Endodermal cell (in vitro differentiated cells): ENCODE results near the gene AJUBA. TPM values are rescaled to one million over a fixed set of nuclear protein-coding genes. Genes with fewer than 3 reads are reported as not detected.
"Not testable (repeated sequence)": the region's sequence is repeated elsewhere in the genome, so short reads cannot be mapped to it uniquely, and the experiment has no call there.

Experiments
- DNase-seq: peaks from one replicate; pipeline ENCODE4 v3.0.0-alpha.2; 2017
- H3K27ac ChIP-seq: 2 replicates; pipeline ENCODE4 v1.5.1; 2013; ENCODE audit warnings: mild to moderate bottlenecking, low read depth, low read length, moderate library complexity
- H3K27me3 ChIP-seq: 2 replicates; pipeline ENCODE4 v1.6.1; 2013; ENCODE audit warnings: mild to moderate bottlenecking, low read length, moderate library complexity; ENCODE audit not compliant: insufficient read depth, control insufficient read depth, poor library complexity, severe bottlenecking
- H3K36me3 ChIP-seq: 2 replicates; pipeline ENCODE4 v1.7.0; 2013; ENCODE audit warnings: mild to moderate bottlenecking, low read length, moderate library complexity; ENCODE audit not compliant: control insufficient read depth, insufficient read depth
- H3K4me1 ChIP-seq: one replicate; pipeline ENCODE4 v1.7.0; 2013; ENCODE audit warnings: low read length; ENCODE audit not compliant: control insufficient read depth, insufficient read depth
- H3K4me3 ChIP-seq: 2 replicates; pipeline ENCODE4 v1.5.1; 2013; ENCODE audit warnings: mild to moderate bottlenecking, low read length, moderate library complexity
- H3K9ac ChIP-seq: 2 replicates; pipeline ENCODE4 v1.6.1; 2013; ENCODE audit warnings: mild to moderate bottlenecking, low read length, moderate library complexity; ENCODE audit not compliant: poor library complexity, severe bottlenecking; ENCODE audit errors: extremely low read depth
- H3K9me3 ChIP-seq: 2 replicates; pipeline ENCODE4 v1.6.1; 2013; ENCODE audit warnings: mild to moderate bottlenecking, low read length, moderate library complexity; ENCODE audit not compliant: control insufficient read depth
- H3K27ac Mint-ChIP-seq: 2 replicates; pipeline ENCODE4 v1.8.0; 2020; ENCODE audit warnings: mixed read lengths
- H3K27me3 Mint-ChIP-seq: 2 replicates; pipeline ENCODE4 v1.8.0; 2021; ENCODE audit warnings: mild to moderate bottlenecking, mixed read lengths; ENCODE audit not compliant: insufficient read depth
- H3K36me3 Mint-ChIP-seq: 2 replicates; pipeline ENCODE4 v1.8.0; 2020; ENCODE audit warnings: low read depth, mixed read lengths
- H3K4me1 Mint-ChIP-seq: 2 replicates; pipeline ENCODE4 v1.8.0; 2020; ENCODE audit warnings: mixed read lengths
- H3K4me3 Mint-ChIP-seq: 2 replicates; pipeline ENCODE4 v1.8.0; 2020; ENCODE audit warnings: mild to moderate bottlenecking, moderate library complexity, mixed read lengths
- H3K9me3 Mint-ChIP-seq: 2 replicates; pipeline ENCODE4 v1.8.0; 2020; ENCODE audit warnings: mild to moderate bottlenecking, mixed read lengths
- WGBS, 2 experiments: methylation state at CpG; one replicate each; pipeline versions ENCODE4 v1.1.5 to v1.1.7; 2013; ENCODE audit warnings: missing lambda C conversion rate in 2 of 2, mixed read lengths in 1 of 2; ENCODE audit not compliant: insufficient coverage in 1 of 2, insufficient read length in 1 of 2; 5-methylcytosine and 5-hydroxymethylcytosine counted together
- total RNA-seq, 2 donors: library from RNA; stranded (reverse); fragmentation: NEBNext Ultra II Directional in 1 of 2; extraction: Animal tissue kit (Norgen Biotek cat#: 25700) in 1 of 2; gene quantifications; 2 replicates in 1 of 2; 3 replicates in 1 of 2; pipeline ENCODE4 v1.2.1, GENCODE V29; 2021
- TF ChIP-seq, protein P1 (sequence below): fragments of 200-600 bp; sonication (generic); conservative IDR thresholded peaks from 2 replicates; pipeline ENCODE4 v1.5.0; 2021; ENCODE audit warnings: antibody characterized with exemption, mild to moderate bottlenecking

Gene AJUBA
- total RNA-seq, 2 donors from 2014 or later: 34.2 to 51.4 TPM

DNA sequence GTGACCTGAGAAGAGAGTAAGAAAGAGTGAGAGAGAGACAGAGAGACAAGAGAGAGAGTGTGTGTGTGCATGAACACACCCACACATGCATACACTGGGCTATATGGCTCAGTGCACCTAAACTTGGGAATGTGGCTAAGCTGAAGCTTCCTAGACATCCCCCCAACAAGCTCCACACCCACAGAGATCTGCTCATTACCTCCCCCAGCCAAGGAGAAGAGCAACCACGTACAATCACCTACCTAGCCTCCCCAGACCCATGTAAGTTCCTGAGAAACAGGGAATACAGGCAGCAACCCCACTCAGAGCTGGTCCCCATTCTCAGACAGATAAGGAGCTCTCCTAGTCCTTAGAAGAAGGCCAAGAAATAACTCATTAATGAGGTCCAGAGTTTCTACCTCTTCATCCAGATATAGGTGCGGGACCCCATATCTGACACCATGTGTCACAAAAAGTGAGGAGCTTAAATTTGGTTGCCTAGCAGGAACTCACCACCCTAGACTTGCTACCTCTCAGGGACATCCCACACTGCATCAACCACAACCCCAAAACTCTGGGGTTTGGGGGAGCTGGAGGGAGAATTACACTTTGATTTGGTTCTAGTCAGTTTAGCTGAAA, 9.9 kb downstream of the AJUBA start:
- H3K36me3 ChIP-seq: peaks cover 57% of the 10 kb centered on the region
- H3K9ac ChIP-seq: no peak overlapping the region
- no peak overlapping the region for H3K27ac ChIP-seq
- Mint-ChIP-seq H3K9me3 (no peaks in the 10 kb centered on the region), H3K4me1 (peaks cover 18% of the 10 kb centered on the region), H3K4me3 (no peak overlapping the region), H3K36me3 (peaks cover 59% of the 10 kb centered on the region), H3K27ac (no peak overlapping the region), H3K27me3 (no peaks in the 10 kb centered on the region)
- H3K4me3 ChIP-seq: no peak overlapping the region
- DNase-seq: no peak
- H3K9me3 ChIP-seq: no peaks in the 10 kb centered on the region
- H3K4me1 ChIP-seq: peaks cover 12% of the 10 kb centered on the region
- 91% methylated on average over 2 of the region's 2 CpGs; no CpG with 5 or more reads in 1 of the 2 experiments for WGBS, 2 experiments
- no peaks in the 10 kb centered on the region for H3K27me3 ChIP-seq
- TF ChIP-seq, protein P1, sequence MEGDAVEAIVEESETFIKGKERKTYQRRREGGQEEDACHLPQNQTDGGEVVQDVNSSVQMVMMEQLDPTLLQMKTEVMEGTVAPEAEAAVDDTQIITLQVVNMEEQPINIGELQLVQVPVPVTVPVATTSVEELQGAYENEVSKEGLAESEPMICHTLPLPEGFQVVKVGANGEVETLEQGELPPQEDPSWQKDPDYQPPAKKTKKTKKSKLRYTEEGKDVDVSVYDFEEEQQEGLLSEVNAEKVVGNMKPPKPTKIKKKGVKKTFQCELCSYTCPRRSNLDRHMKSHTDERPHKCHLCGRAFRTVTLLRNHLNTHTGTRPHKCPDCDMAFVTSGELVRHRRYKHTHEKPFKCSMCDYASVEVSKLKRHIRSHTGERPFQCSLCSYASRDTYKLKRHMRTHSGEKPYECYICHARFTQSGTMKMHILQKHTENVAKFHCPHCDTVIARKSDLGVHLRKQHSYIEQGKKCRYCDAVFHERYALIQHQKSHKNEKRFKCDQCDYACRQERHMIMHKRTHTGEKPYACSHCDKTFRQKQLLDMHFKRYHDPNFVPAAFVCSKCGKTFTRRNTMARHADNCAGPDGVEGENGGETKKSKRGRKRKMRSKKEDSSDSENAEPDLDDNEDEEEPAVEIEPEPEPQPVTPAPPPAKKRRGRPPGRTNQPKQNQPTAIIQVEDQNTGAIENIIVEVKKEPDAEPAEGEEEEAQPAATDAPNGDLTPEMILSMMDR: no peak

DNA sequence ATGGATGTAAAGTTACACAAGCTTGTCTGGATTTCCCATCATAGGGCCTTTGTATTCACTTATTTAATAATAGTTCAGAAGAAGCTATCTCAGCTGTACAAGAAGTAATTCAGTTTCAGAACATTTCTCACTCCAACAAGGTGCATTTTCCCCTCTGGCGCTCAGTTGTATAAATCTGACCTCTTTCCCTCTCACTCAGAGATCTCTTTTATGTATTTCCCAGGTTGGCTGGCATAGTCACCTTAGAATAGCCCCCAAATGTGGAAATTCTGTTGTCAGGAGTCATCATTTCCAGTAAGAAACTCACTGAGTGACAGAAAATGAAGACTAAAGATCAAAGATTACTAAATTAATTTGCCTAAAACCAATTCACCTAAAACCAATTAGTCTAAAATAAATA, 11.2 kb downstream of the AJUBA start:
- H3K9ac ChIP-seq: no peak overlapping the region
- no peaks in the 10 kb centered on the region for H3K9me3 Mint-ChIP-seq
- H3K36me3 Mint-ChIP-seq: peaks cover 53% of the 10 kb centered on the region
- TF ChIP-seq, protein P1: no peak
- peaks cover 49% of the 10 kb centered on the region for H3K36me3 ChIP-seq
- H3K4me1 ChIP-seq: no peaks in the 10 kb centered on the region
- H3K4me3 Mint-ChIP-seq: no peak overlapping the region
- no peak for DNase-seq
- no peak overlapping the region for H3K4me3 ChIP-seq
- no peaks in the 10 kb centered on the region for H3K9me3 ChIP-seq
- no peak overlapping the region for H3K27ac Mint-ChIP-seq
- no peak overlapping the region for H3K27ac ChIP-seq
- WGBS, 2 experiments: 100% methylated on average over 1 of the region's 1 CpG
- H3K4me1 Mint-ChIP-seq: peaks cover 12% of the 10 kb centered on the region
- H3K27me3 Mint-ChIP-seq: no peaks in the 10 kb centered on the region
- H3K27me3 ChIP-seq: no peaks in the 10 kb centered on the region

DNA sequence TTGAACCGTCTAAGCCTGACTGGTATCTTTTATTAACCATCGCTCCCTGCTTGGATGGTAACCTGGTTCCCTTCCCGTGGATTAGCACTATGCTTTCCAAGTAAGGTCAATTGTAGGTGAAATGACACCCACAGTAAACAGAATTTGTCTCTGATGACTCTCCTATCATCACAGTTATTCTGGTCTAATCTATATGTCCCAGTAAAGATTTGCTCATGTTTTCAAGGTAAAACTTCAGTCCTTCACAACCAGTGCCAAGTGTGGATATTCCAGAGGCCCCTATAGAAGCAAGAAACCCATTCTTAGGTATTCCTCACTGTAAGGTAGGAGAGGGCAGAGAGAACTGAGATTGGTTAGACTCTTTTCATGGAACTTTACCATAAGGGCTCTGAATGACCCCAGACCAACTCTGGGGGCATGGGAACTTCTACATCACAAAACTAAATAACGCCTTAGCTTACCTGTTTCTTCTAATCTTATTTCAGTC, 15.5 kb downstream of the AJUBA start:
- Histone ChIP-seq H3K9me3 (no peaks in the 10 kb centered on the region), H3K27ac (no peak overlapping the region), H3K9ac (no peak overlapping the region), H3K36me3 (peaks cover 14% of the 10 kb centered on the region), H3K4me1 (no peaks in the 10 kb centered on the region), H3K4me3 (no peak overlapping the region), H3K27me3 (no peaks in the 10 kb centered on the region)
- Mint-ChIP-seq H3K27me3 (no peaks in the 10 kb centered on the region), H3K9me3 (no peaks in the 10 kb centered on the region), H3K4me3 (no peak overlapping the region), H3K4me1 (peaks cover 7% of the 10 kb centered on the region), H3K36me3 (peaks cover 19% of the 10 kb centered on the region), H3K27ac (peak overlapping the region; percentile 78)
- no peak for DNase-seq
- TF ChIP-seq, protein P1: no peak
- 77 to 81% methylated on average over 3 to 4 of the region's 4 CpGs for whole genome bisulfite sequencing, 2 experiments

DNA sequence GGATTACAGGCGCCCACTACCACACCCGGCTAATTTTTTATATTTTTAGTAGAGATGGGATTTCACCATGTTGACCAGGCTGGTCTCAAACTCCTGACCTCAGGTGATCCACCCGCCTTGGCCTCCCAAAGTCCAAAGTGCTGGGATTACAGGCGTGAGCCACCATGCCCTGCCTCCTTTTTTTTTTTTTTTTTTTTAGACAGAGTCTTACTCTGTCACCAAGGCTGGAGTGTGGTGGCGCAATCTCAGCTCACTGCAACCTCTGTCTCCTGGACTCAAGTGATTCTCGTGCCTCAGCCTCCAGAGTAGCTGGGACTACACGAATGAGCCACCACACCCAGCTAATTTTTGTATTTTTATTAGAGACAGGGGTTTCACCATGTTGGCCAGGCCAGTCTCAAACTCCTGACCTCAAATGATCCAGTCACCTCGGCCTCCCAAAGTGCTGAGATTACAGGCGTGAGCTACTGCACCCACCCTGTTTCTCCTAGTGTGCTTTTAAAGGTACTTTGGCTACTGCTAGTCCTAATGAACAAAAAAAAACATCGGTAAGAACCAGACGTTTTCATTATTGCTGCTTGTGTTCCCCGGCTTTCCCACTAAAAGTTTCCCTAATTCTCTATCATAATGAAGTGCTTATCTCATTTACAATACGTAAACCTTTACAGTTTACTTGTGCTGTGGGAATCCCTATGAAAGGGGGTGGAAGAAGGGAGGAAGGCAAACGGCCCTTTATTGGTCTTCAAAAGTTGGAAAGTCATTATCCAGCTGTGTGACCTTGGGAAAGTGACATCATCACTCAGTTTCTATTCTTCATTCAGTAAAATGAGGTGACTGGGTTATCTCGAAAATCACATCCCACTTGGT, 16.2 kb downstream of the AJUBA start:
- not testable (repeated sequence) for H3K27ac Mint-ChIP-seq, H3K4me1 Mint-ChIP-seq
- WGBS, 2 experiments: 86 to 91% methylated on average over 7 to 15 of the region's 15 CpGs

More for the DNA sequence above, 16.2 kb downstream of the AJUBA start:
- H3K4me1 ChIP-seq, H3K9me3 Mint-ChIP-seq, H3K9ac ChIP-seq, H3K27me3 ChIP-seq, H3K4me3 Mint-ChIP-seq, H3K36me3 ChIP-seq, H3K27ac ChIP-seq, H3K27me3 Mint-ChIP-seq, H3K4me3 ChIP-seq, DNase-seq, H3K9me3 ChIP-seq: not testable (repeated sequence)
- peaks cover 12% of the 10 kb centered on the region for H3K36me3 Mint-ChIP-seq
